HCT116 (cell line): ENCODE results near the gene RXFP1. TPM values are rescaled to one million over a fixed set of nuclear protein-coding genes. Genes with fewer than 3 reads are reported as not detected.

Experiments
- ATAC-seq: fragments of 200-7000 bp; cut with Tn5 transposase; 2 replicates; pipeline ENCODE4 v1.9.1; 2020; ENCODE audit warnings: mild to moderate bottlenecking, moderate library complexity
- BruUV-seq: library from RNA; stranded (reverse); fragments of 400-500 nt; replicated peaks from 2 replicates; lab custom pipeline; 2021; lab: Mats Ljungman, UMichigan
- CTCF ChIA-PET: fragments of 300-600 bp; sonication (Branson Sonifier 250); formaldehyde crosslinking; loops from one replicate; lab custom pipeline; 2021; ENCODE audit warnings: antibody characterized with exemption; lab: Charles Lee
- POLR2A ChIA-PET: fragments of 300-600, 350-600 bp; sonication (Branson Sonifier 250); formaldehyde crosslinking; loops from one replicate; lab custom pipeline; 2021; ENCODE audit warnings: antibody characterized with exemption; lab: Charles Lee
- RAD21 ChIA-PET, 2 experiments: fragments of 300-600 bp; sonication (Branson Sonifier 250); formaldehyde crosslinking; loops; one replicate each; lab custom pipeline; 2023; ENCODE audit warnings: low total read pairs in 2 of 2; ENCODE audit not compliant: uncharacterized antibody in 2 of 2, unreplicated experiment in 2 of 2, low non-redundant PET in 1 of 2; lab: Charles Lee
- DNase-seq: peaks from one replicate; pipeline ENCODE4 v3.0.0-alpha.2; 2010; ENCODE audit warnings: low read depth, low spot score
- H2AFZ ChIP-seq: fragments of 200-600 bp; shearing (Covaris generic), sonication (generic); 2 replicates; pipeline ENCODE4 v1.6.1; 2017; ENCODE audit warnings: low read depth, mixed run types, mixed read lengths, antibody characterized with exemption, low read length; ENCODE audit not compliant: poor library complexity, severe bottlenecking
- H3K27ac ChIP-seq: 2 replicates; pipeline ENCODE4 v1.5.1; 2012; ENCODE audit warnings: low read depth, low read length
- H3K27me3 ChIP-seq: fragments of 200-600 bp; sonication (generic); 2 replicates; pipeline ENCODE4 v1.6.1; 2016; ENCODE audit warnings: mixed run types, low read length, mixed read lengths; ENCODE audit not compliant: insufficient read depth
- H3K36me3 ChIP-seq, 2 experiments: fragments of 200-500 bp in 1 of 2; fragments of 200-600 bp in 1 of 2; sonication (Bioruptor generic) in 1 of 2; sonication (generic) in 1 of 2; 2 replicates each; pipeline versions ENCODE4 v1.5.1 to v1.6.1; 2014 to 2016; ENCODE audit warnings: low read length in 2 of 2, inconsistent platforms in 1 of 2, mixed read lengths in 1 of 2, mixed run types in 1 of 2; ENCODE audit not compliant: insufficient read depth in 2 of 2, control insufficient read depth in 1 of 2
- H3K4me1 ChIP-seq, 2 experiments: fragments of 200-600 bp in 1 of 2; sonication (generic) in 1 of 2; 2 replicates each; pipeline versions ENCODE4 v1.5.1 to v1.6.1; 2012 to 2017; ENCODE audit warnings: low read length in 2 of 2, inconsistent platforms in 1 of 2, mild to moderate bottlenecking in 1 of 2, mixed read lengths in 1 of 2, mixed run types in 1 of 2, moderate library complexity in 1 of 2; ENCODE audit not compliant: insufficient read depth in 2 of 2, control insufficient read depth in 1 of 2
- H3K4me2 ChIP-seq: fragments of 200-600 bp; sonication (generic); 2 replicates; pipeline ENCODE4 v1.6.1; 2017; ENCODE audit warnings: mixed run types, low read length, mixed read lengths
- H3K4me3 ChIP-seq, 2 experiments: fragments of 200-600 bp in 1 of 2; sonication (generic) in 1 of 2; replicated peaks in 1 of 2; 2 replicates each; pipeline ENCODE4 v1.5.1; 2011 to 2016; ENCODE audit warnings: low read length in 2 of 2, control low read depth in 1 of 2, low read depth in 1 of 2, mild to moderate bottlenecking in 1 of 2, mixed read lengths in 1 of 2, mixed run types in 1 of 2
- H3K79me2 ChIP-seq: fragments of 200-600 bp; sonication (generic); 2 replicates; pipeline ENCODE4 v1.6.1; 2017; ENCODE audit warnings: mild to moderate bottlenecking, mixed run types, low read length, moderate library complexity, mixed read lengths; ENCODE audit not compliant: insufficient read depth
- H3K9ac ChIP-seq: fragments of 200-600 bp; sonication (generic); 2 replicates; pipeline ENCODE4 v1.6.1; 2016; ENCODE audit warnings: low read length, mixed read lengths
- H3K9me2 ChIP-seq: fragments of 200-600 bp; sonication (generic), shearing (Covaris generic); 2 replicates; pipeline ENCODE4 v1.6.1; 2017; ENCODE audit warnings: mixed run types, mild to moderate bottlenecking, moderate library complexity; ENCODE audit not compliant: insufficient read depth
- H3K9me3 ChIP-seq, 2 experiments: fragments of 200-500 bp in 1 of 2; fragments of 200-600 bp in 1 of 2; sonication (Bioruptor generic) in 1 of 2; sonication (generic) in 1 of 2; 2 replicates each; pipeline ENCODE4 v1.6.1; 2014 to 2017; ENCODE audit warnings: low read length in 2 of 2, mixed read lengths in 2 of 2, inconsistent platforms in 1 of 2, low read depth in 1 of 2, mild to moderate bottlenecking in 1 of 2, mixed run types in 1 of 2, moderate library complexity in 1 of 2; ENCODE audit not compliant: control insufficient read depth in 1 of 2, insufficient read depth in 1 of 2
- H4K20me1 ChIP-seq: fragments of 200-600 bp; sonication (generic), shearing (Covaris generic); 2 replicates; pipeline ENCODE4 v1.6.1; 2017; ENCODE audit warnings: mixed run types, mild to moderate bottlenecking, moderate library complexity; ENCODE audit not compliant: insufficient read depth
- CBX3 ChIP-seq: IDR thresholded peaks from 2 replicates; pipeline ENCODE4 v1.6.1; 2012; ENCODE audit warnings: low read depth
- CTCF ChIP-seq, 3 experiments: fragments of 200-600 bp in 1 of 3; sonication (generic) in 1 of 3; IDR thresholded peaks in 2 of 3; conservative IDR thresholded peaks in 1 of 3; 2 replicates each; pipeline ENCODE4 v1.5.1; 2012 to 2017; ENCODE audit warnings: low read depth in 2 of 3, low read length in 2 of 3, antibody characterized with exemption in 1 of 3, borderline replicate concordance in 1 of 3, control low read depth in 1 of 3, mild to moderate bottlenecking in 1 of 3, mixed read lengths in 1 of 3, mixed run types in 1 of 3, moderate library complexity in 1 of 3; ENCODE audit not compliant: insufficient read depth in 1 of 3
- EGR1 ChIP-seq: IDR thresholded peaks from 2 replicates; pipeline ENCODE4 v1.6.1; 2012; ENCODE audit warnings: low read depth
- EZH2phosphoT487 ChIP-seq: fragments of 200-600 bp; IDR thresholded peaks from 2 replicates; pipeline ENCODE4 v1.6.1; 2018; ENCODE audit warnings: antibody characterized with exemption, borderline replicate concordance
- FOSL1 ChIP-seq: IDR thresholded peaks from 2 replicates; pipeline ENCODE4 v1.6.1; 2012; ENCODE audit warnings: low read depth
- JUND ChIP-seq: IDR thresholded peaks from 2 replicates; pipeline ENCODE4 v1.6.1; 2012
- POLR2AphosphoS5 ChIP-seq: IDR thresholded peaks from 2 replicates; pipeline ENCODE4 v1.6.1; 2011; ENCODE audit warnings: mild to moderate bottlenecking, low read depth, low read length, moderate library complexity
- RAD21 ChIP-seq: IDR thresholded peaks from 2 replicates; pipeline ENCODE4 v1.6.1; 2012; ENCODE audit warnings: low read depth, mild to moderate bottlenecking
- SIN3A ChIP-seq: IDR thresholded peaks from 2 replicates; pipeline ENCODE4 v1.6.1; 2012; ENCODE audit warnings: low read depth
- TCF7L2 ChIP-seq: IDR thresholded peaks from 2 replicates; pipeline ENCODE4 v1.7.0; 2011; ENCODE audit warnings: borderline replicate concordance, inconsistent platforms; ENCODE audit not compliant: insufficient read depth, insufficient read length; ENCODE audit errors: extremely low read depth
- YY1 ChIP-seq: IDR thresholded peaks from 2 replicates; pipeline ENCODE4 v1.6.1; 2011; ENCODE audit warnings: low read length, low read depth, moderate library complexity, mild to moderate bottlenecking; ENCODE audit not compliant: insufficient replicate concordance; ENCODE audit errors: extremely low read depth
- ZNF274 ChIP-seq: fragments of 200-500 bp; sonication (Bioruptor generic); IDR thresholded peaks from 2 replicates; pipeline ENCODE4 v1.6.1; 2014; ENCODE audit warnings: mild to moderate bottlenecking, low read depth, low read length, inconsistent platforms
- intact Hi-C: fragments of 100-400 bp; cut with micrococcal nuclease; formaldehyde crosslinking; loops from 2 replicates; pipeline ENCODE4 v1.10.0; 2022
- total RNA-seq: library from RNA; stranded (reverse); gene quantifications from one replicate; pipeline ENCODE4 v1.2.1, GENCODE V29; 2021; ENCODE audit not compliant: unreplicated experiment
- TF ChIP-seq, protein P1 (sequence below): IDR thresholded peaks from 2 replicates; pipeline ENCODE4 v1.6.1; 2011; ENCODE audit warnings: mild to moderate bottlenecking, low read length, moderate library complexity; ENCODE audit not compliant: insufficient replicate concordance; ENCODE audit errors: extremely low read depth
- TF ChIP-seq, protein P2 (sequence below): IDR thresholded peaks from 2 replicates; pipeline ENCODE4 v1.6.1; 2012; ENCODE audit warnings: low read depth
- TF ChIP-seq, protein P3 (sequence below): IDR thresholded peaks from 2 replicates; pipeline ENCODE4 v1.6.1; 2012

RXFP1 gene
- total RNA-seq, 1 experiment from 2014 or later = not detected

GRCh38 chr4:158636619-158637018 lies 114.9 kb downstream of the RXFP1 start:
- no peak overlapping the region for H2AFZ ChIP-seq
- no peaks in the 10 kb centered on the region for H3K9me2 ChIP-seq
- TF ChIP-seq POLR2AphosphoS5 (no peak), EZH2phosphoT487 (no peak), SIN3A (no peak), EGR1 (no peak), ZNF274 (no peak), YY1 (no peak), CBX3 (no peak), JUND (no peak), CTCF (IDR thresholded peaks at IDR 0.05 in 2 of 3, conservative IDR thresholded peaks at IDR 0.05 in 1 of 3; ENCODE audit: borderline replicate concordance in 1 of 3, insufficient read depth in 1 of 3, low read depth in 2 of 3, low read length in 2 of 3) (no peak), RAD21 (no peak), FOSL1 (no peak), TCF7L2 (no peak)
- TF ChIP-seq, protein P1, sequence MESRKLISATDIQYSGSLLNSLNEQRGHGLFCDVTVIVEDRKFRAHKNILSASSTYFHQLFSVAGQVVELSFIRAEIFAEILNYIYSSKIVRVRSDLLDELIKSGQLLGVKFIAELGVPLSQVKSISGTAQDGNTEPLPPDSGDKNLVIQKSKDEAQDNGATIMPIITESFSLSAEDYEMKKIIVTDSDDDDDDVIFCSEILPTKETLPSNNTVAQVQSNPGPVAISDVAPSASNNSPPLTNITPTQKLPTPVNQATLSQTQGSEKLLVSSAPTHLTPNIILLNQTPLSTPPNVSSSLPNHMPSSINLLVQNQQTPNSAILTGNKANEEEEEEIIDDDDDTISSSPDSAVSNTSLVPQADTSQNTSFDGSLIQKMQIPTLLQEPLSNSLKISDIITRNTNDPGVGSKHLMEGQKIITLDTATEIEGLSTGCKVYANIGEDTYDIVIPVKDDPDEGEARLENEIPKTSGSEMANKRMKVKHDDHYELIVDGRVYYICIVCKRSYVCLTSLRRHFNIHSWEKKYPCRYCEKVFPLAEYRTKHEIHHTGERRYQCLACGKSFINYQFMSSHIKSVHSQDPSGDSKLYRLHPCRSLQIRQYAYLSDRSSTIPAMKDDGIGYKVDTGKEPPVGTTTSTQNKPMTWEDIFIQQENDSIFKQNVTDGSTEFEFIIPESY = no peak
- TF ChIP-seq, protein P2, sequence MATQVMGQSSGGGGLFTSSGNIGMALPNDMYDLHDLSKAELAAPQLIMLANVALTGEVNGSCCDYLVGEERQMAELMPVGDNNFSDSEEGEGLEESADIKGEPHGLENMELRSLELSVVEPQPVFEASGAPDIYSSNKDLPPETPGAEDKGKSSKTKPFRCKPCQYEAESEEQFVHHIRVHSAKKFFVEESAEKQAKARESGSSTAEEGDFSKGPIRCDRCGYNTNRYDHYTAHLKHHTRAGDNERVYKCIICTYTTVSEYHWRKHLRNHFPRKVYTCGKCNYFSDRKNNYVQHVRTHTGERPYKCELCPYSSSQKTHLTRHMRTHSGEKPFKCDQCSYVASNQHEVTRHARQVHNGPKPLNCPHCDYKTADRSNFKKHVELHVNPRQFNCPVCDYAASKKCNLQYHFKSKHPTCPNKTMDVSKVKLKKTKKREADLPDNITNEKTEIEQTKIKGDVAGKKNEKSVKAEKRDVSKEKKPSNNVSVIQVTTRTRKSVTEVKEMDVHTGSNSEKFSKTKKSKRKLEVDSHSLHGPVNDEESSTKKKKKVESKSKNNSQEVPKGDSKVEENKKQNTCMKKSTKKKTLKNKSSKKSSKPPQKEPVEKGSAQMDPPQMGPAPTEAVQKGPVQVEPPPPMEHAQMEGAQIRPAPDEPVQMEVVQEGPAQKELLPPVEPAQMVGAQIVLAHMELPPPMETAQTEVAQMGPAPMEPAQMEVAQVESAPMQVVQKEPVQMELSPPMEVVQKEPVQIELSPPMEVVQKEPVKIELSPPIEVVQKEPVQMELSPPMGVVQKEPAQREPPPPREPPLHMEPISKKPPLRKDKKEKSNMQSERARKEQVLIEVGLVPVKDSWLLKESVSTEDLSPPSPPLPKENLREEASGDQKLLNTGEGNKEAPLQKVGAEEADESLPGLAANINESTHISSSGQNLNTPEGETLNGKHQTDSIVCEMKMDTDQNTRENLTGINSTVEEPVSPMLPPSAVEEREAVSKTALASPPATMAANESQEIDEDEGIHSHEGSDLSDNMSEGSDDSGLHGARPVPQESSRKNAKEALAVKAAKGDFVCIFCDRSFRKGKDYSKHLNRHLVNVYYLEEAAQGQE = no peak
- TF ChIP-seq, protein P3, sequence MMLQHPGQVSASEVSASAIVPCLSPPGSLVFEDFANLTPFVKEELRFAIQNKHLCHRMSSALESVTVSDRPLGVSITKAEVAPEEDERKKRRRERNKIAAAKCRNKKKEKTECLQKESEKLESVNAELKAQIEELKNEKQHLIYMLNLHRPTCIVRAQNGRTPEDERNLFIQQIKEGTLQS = no peak
- H3K4me2 ChIP-seq = no peak overlapping the region
- no peak overlapping the region for H3K9ac ChIP-seq
- H3K4me3 ChIP-seq = no peak overlapping the region
- no peaks in the 10 kb centered on the region for H3K9me3 ChIP-seq
- no peaks in the 10 kb centered on the region for H4K20me1 ChIP-seq
- intact Hi-C loops = no loop called here
- ChIA-PET POLR2A (no interaction called here), RAD21 (no interaction called here), CTCF (no interaction called here)
- H3K27ac ChIP-seq = no peak overlapping the region
- no peaks in the 10 kb centered on the region for H3K4me1 ChIP-seq
- no TSS peak for BruUV-seq
- no peak for ATAC-seq
- H3K36me3 ChIP-seq = no peaks in the 10 kb centered on the region
- H3K79me2 ChIP-seq = no peaks in the 10 kb centered on the region
- no peak for DNase-seq
- no peaks in the 10 kb centered on the region for H3K27me3 ChIP-seq
